Panc1 (cell line): ENCODE measurements around the gene SARNP. TPM values are rescaled to one million over a fixed set of nuclear protein-coding genes. Genes with fewer than 3 reads are reported as not detected.

Experiments used
- ATAC-seq: fragments of 200-7000 bp; cut with Tn5 transposase; 2 replicates; pipeline ENCODE4 v1.9.1; 2020; ENCODE audit warnings: mild to moderate bottlenecking, moderate library complexity
- BruUV-seq: library from RNA; stranded (reverse); fragments of 400-500 nt; replicated peaks from 2 replicates; lab custom pipeline; 2021; lab: Mats Ljungman, UMichigan
- CTCF ChIA-PET: fragments of 300-600 bp; sonication (Branson Sonifier 250); formaldehyde crosslinking; loops from one replicate; lab custom pipeline; 2022; ENCODE audit warnings: antibody characterized with exemption; lab: Charles Lee
- POLR2A ChIA-PET: fragments of 300-600 bp; sonication (Branson Sonifier 250); formaldehyde crosslinking; loops from one replicate; lab custom pipeline; 2022; ENCODE audit warnings: antibody characterized with exemption; lab: Charles Lee
- DNase-seq: peaks from one replicate; pipeline ENCODE4 v3.0.0-alpha.2; 2010; ENCODE audit warnings: low read depth, low spot score
- H3K27ac ChIP-seq: 2 replicates; pipeline ENCODE4 v1.5.1; 2011; ENCODE audit warnings: mild to moderate bottlenecking, low read length, inconsistent platforms
- H3K27me3 ChIP-seq: fragments of 200-500 bp; sonication (Bioruptor generic); 2 replicates; pipeline ENCODE4 v1.6.0; 2014; ENCODE audit warnings: low read length, inconsistent platforms; ENCODE audit not compliant: control insufficient read depth, insufficient read depth
- H3K36me3 ChIP-seq: fragments of 200-500 bp; sonication (Bioruptor generic); 2 replicates; pipeline ENCODE4 v1.5.1; 2014; ENCODE audit warnings: inconsistent platforms, mild to moderate bottlenecking, low read length, moderate library complexity; ENCODE audit not compliant: control insufficient read depth, insufficient read depth
- H3K4me1 ChIP-seq: 2 replicates; pipeline ENCODE4 v1.5.1; 2011; ENCODE audit warnings: inconsistent platforms, mild to moderate bottlenecking, low read length, moderate library complexity; ENCODE audit not compliant: control insufficient read depth, insufficient read depth
- H3K4me3 ChIP-seq, 2 experiments: 2 replicates each; pipeline ENCODE4 v1.5.1; 2011 to 2012; ENCODE audit warnings: low read depth in 2 of 2, low read length in 2 of 2, mild to moderate bottlenecking in 2 of 2, inconsistent platforms in 1 of 2, moderate library complexity in 1 of 2
- H3K9me3 ChIP-seq: fragments of 200-500 bp; sonication (Bioruptor generic); 2 replicates; pipeline ENCODE4 v1.5.1; 2014; ENCODE audit warnings: low read depth, mild to moderate bottlenecking, inconsistent platforms, low read length, moderate library complexity; ENCODE audit not compliant: control insufficient read depth, insufficient read depth
- POLR2AphosphoS5 ChIP-seq: IDR thresholded peaks from 2 replicates; pipeline ENCODE4 v1.6.1; 2012; ENCODE audit warnings: mild to moderate bottlenecking, low read depth, low read length, moderate library complexity
- REST ChIP-seq, 2 experiments: IDR thresholded peaks; 2 replicates each; pipeline ENCODE4 v1.6.1; 2011 to 2012; ENCODE audit warnings: low read depth in 2 of 2, control low read depth in 1 of 2, low read length in 1 of 2, mild to moderate bottlenecking in 1 of 2, moderate library complexity in 1 of 2; ENCODE audit not compliant: insufficient read depth in 1 of 2
- SIN3A ChIP-seq: IDR thresholded peaks from 2 replicates; pipeline ENCODE4 v1.6.1; 2012; ENCODE audit warnings: low read depth, mild to moderate bottlenecking, low read length, moderate library complexity, borderline replicate concordance; ENCODE audit not compliant: insufficient read depth
- TCF7L2 ChIP-seq: IDR thresholded peaks from 2 replicates; pipeline ENCODE4 v1.6.1; 2011; ENCODE audit warnings: mild to moderate bottlenecking, low read depth, low read length, inconsistent platforms
- in situ Hi-C: cut with HindIII; loops from 2 replicates; pipeline ENCODE4 v1.10.0; 2016; ENCODE audit warnings: low sequenced_read_pairs, low pct_unique_long_range_greater_than_20kb
- intact Hi-C: fragments of 100-400 bp; cut with micrococcal nuclease; formaldehyde crosslinking; loops from one replicate; pipeline ENCODE4 v1.10.0; 2022; ENCODE audit not compliant: unreplicated experiment
- total RNA-seq: library from RNA; stranded (reverse); gene quantifications from one replicate; pipeline ENCODE4 v1.2.1, GENCODE V29; 2021; ENCODE audit not compliant: unreplicated experiment
- TF ChIP-seq, protein P1 (sequence below): fragments of 450-650 bp; IDR thresholded peaks from 2 replicates; pipeline ENCODE4 v1.5.1; 2017; ENCODE audit warnings: mild to moderate bottlenecking

Gene SARNP
- total RNA-seq, 1 experiment from 2014 or later = 69.3 TPM

DNA sequence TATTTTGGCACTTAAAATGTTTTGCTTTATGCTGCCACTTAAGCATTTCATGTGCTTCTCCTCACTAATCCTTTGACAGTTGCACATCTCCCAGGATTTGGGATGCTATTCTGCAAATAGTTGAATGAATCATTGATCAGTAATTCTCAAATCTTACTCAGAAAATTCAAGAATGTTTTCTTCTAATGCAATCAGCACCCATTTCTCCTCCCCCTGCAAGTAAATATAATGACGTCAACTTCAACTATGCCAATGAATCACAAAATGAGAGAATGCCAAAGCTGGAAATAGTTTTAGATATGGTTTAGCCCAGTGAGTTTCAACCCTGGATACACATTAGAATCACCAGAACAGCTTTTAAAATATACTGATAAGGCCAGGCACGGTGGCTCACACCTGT lies 103.8 kb downstream of the SARNP start:
- ChIA-PET POLR2A (no interaction called here), CTCF (no interaction called here)
- in situ Hi-C loops = no loop called here
- BruUV-seq = no TSS peak
- ATAC-seq = no peak
- H3K4me1 ChIP-seq = peaks cover 20% of the 10 kb centered on the region
- H3K27ac ChIP-seq = no peak overlapping the region
- intact Hi-C loops = no loop called here
- DNase-seq = no peak
- no peak for TF ChIP-seq REST (IDR thresholded peaks at IDR 0.05; ENCODE audit: insufficient read depth in 1 of 2, low read depth in 2 of 2, low read length in 1 of 2)
- H3K36me3 ChIP-seq = no peaks in the 10 kb centered on the region
- no peak overlapping the region for H3K4me3 ChIP-seq
- peaks cover 7% of the 10 kb centered on the region for H3K27me3 ChIP-seq
- H3K9me3 ChIP-seq = no peaks in the 10 kb centered on the region

DNA sequence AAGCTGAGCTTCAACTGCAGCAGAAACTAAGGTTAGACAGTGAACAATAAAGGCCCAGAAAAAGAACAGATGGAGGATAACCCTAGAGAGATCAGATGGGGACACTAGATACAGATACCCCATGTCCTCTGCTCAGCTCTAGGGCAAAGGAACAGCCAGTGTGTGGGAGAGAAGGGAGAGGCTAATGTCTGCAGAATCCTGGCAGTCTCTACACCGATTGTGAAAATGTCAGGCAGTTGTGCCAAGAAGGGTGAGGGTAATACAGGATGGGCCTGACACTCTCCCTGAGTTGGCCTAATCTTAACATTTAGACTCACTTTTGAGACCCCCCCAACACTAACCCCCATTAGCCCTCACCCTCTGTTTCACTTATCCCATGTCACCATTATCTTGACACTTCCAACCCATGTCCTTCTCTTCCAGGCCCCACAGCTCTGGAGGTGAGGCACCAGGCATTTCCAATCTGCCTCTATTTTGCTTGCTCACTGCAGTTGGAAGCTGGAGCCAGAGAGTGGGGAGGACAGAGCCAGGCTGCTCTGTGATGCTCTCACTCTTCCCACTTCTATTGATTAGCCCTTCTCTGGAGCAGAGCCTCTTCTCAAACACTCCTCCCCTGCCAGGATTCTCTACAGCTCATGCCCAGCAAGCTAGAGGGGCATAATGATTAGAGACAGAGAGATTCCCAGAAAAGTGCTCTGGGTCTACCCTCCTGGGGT lies 104.7 kb downstream of the SARNP start:
- no peak for ATAC-seq
- intact Hi-C loops = no loop called here
- peaks cover 11% of the 10 kb centered on the region for H3K27me3 ChIP-seq
- H3K27ac ChIP-seq = no peak overlapping the region
- H3K4me1 ChIP-seq = peaks cover 19% of the 10 kb centered on the region
- TF ChIP-seq, protein P1, sequence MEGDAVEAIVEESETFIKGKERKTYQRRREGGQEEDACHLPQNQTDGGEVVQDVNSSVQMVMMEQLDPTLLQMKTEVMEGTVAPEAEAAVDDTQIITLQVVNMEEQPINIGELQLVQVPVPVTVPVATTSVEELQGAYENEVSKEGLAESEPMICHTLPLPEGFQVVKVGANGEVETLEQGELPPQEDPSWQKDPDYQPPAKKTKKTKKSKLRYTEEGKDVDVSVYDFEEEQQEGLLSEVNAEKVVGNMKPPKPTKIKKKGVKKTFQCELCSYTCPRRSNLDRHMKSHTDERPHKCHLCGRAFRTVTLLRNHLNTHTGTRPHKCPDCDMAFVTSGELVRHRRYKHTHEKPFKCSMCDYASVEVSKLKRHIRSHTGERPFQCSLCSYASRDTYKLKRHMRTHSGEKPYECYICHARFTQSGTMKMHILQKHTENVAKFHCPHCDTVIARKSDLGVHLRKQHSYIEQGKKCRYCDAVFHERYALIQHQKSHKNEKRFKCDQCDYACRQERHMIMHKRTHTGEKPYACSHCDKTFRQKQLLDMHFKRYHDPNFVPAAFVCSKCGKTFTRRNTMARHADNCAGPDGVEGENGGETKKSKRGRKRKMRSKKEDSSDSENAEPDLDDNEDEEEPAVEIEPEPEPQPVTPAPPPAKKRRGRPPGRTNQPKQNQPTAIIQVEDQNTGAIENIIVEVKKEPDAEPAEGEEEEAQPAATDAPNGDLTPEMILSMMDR = no peak
- DNase-seq = no peak
- ChIA-PET CTCF (no interaction called here), POLR2A (no interaction called here)
- no peaks in the 10 kb centered on the region for H3K36me3 ChIP-seq
- H3K4me3 ChIP-seq = no peak overlapping the region
- no peaks in the 10 kb centered on the region for H3K9me3 ChIP-seq
- BruUV-seq = no TSS peak
- in situ Hi-C loops = no loop called here

DNA sequence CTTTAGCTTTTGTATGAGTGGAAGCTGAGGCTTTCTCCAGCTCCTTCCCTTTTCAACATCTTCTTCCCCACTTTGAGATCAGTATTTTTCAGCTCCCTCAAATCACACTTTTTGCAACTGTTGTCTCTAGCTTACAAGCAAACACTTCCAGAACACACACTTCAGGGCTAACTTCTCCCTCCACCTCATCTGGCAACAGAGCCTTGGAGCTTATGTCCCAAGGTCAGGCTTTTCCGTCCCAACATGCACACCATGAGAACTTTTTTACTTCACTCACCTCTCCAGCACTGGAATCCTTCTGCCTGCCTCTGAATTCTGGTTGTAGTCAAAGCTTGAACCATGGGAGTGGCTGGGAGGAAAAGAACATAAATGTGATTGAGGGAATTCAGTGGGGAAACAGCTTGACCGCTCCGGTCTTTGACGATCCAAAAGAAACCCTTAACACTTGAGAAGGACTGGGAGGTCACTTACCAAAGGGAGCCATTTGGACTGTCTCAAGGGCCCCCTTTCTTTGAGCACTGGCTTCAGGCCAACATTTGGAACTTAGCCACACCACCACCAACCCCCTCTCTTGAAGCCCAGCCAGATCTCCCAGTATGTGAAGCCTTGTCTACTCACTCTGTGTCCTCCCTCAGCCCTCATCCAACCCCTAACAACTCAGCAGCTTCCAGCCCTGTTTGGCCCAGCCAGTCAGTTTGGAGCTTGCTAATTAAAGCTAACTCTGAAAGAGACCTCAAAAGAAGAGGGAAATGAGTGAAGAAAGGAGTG lies 105.6 kb downstream of the SARNP start:
- ChIA-PET POLR2A (no interaction called here), CTCF (interaction anchor here (0.7 kb wide), 1 partner anchor 45 kb away, joined by 3 read pairs; no protein-coding TSS in a partner anchor)
- DNase-seq = no peak
- peaks cover 11% of the 10 kb centered on the region for H3K27me3 ChIP-seq
- TF ChIP-seq TCF7L2 (no peak), POLR2AphosphoS5 (no peak), SIN3A (no peak)
- TF ChIP-seq, protein P1 = no peak
- no peak for ATAC-seq
- H3K36me3 ChIP-seq = no peaks in the 10 kb centered on the region
- peaks cover 10% of the 10 kb centered on the region for H3K4me1 ChIP-seq
- intact Hi-C loops (no loop called here), in situ Hi-C loops (no loop called here)
- no peak overlapping the region for H3K27ac ChIP-seq
- no peak overlapping the region for H3K4me3 ChIP-seq
- no TSS peak for BruUV-seq
- no peaks in the 10 kb centered on the region for H3K9me3 ChIP-seq
